K562 (cell line): ENCODE results near the gene KARS1. TPM values are rescaled to one million over a fixed set of nuclear protein-coding genes. Genes with fewer than 3 reads are reported as not detected.

Source experiments
- ATF7 ChIP-seq: fragments of 450-650 bp; IDR thresholded peaks from 2 replicates; pipeline ENCODE4 v1.7.1; 2014; ENCODE audit warnings: mild to moderate bottlenecking, moderate library complexity
- BDP1 ChIP-seq: IDR thresholded peaks from 3 replicates; pipeline ENCODE4 v1.6.1; 2011; ENCODE audit not compliant: insufficient read length, insufficient read depth
- CTCFL ChIP-seq: IDR thresholded peaks from 2 replicates; pipeline ENCODE4 v1.6.1; 2011; ENCODE audit warnings: borderline replicate concordance, low read depth, mild to moderate bottlenecking, moderate library complexity, low read length; ENCODE audit not compliant: insufficient read depth, poor library complexity, severe bottlenecking
- ELF1 ChIP-seq: fragments of 200-800 bp; sonication (Bioruptor generic); IDR thresholded peaks from 2 replicates; pipeline ENCODE4 v1.6.1; 2016; ENCODE audit warnings: missing genetic modification characterization, missing compliant biosample characterization
- ETS2 ChIP-seq: IDR thresholded peaks from 2 replicates; pipeline ENCODE4 v1.6.1; 2016; ENCODE audit warnings: borderline replicate concordance, missing genetic modification characterization, mild to moderate bottlenecking, moderate library complexity, missing compliant biosample characterization; ENCODE audit not compliant: poor library complexity, severe bottlenecking
- FOXP1 ChIP-seq: sonication (generic); formaldehyde crosslinking; IDR thresholded peaks from 2 replicates; pipeline ENCODE4 v1.8.0; 2022; ENCODE audit warnings: mild to moderate bottlenecking, missing genetic modification reagents
- HNRNPLL ChIP-seq: fragments of 200-400 bp; formaldehyde crosslinking; IDR thresholded peaks from 2 replicates; pipeline ENCODE4 v1.6.1; 2017; ENCODE audit warnings: low read length, low read depth, mild to moderate bottlenecking; ENCODE audit not compliant: poor library complexity, severe bottlenecking
- KDM1A ChIP-seq, 2 experiments: fragments of 450-650 bp; IDR thresholded peaks; 2 replicates each; pipeline ENCODE4 v1.6.1; 2016; ENCODE audit warnings: mild to moderate bottlenecking in 2 of 2
- PHB ChIP-seq: fragments of 250-450 bp; sonication (Bioruptor Pico); IDR thresholded peaks from 2 replicates; pipeline ENCODE4 v1.5.0; 2021
- PHB2 ChIP-seq: fragments of 450-650 bp; IDR thresholded peaks from 2 replicates; pipeline ENCODE4 v1.6.1; 2017; ENCODE audit warnings: low read depth
- PHF20 ChIP-seq: fragments of 450-650 bp; IDR thresholded peaks from 2 replicates; pipeline ENCODE4 v1.6.1; 2018; ENCODE audit not compliant: partially characterized antibody
- PTBP1 ChIP-seq: fragments of 200-400 bp; formaldehyde crosslinking; IDR thresholded peaks from 2 replicates; pipeline ENCODE4 v1.6.1; 2017; ENCODE audit warnings: low read depth, low read length
- SAP30 ChIP-seq: fragments of 200-600 bp; sonication (generic); IDR thresholded peaks from 2 replicates; pipeline ENCODE4 v1.6.1; 2012; ENCODE audit warnings: borderline replicate concordance, low read depth, mild to moderate bottlenecking, moderate library complexity, low read length, control low read depth, inconsistent platforms; ENCODE audit not compliant: insufficient read depth, poor library complexity, severe bottlenecking
- ZEB2 ChIP-seq: fragments of 450-650 bp; IDR thresholded peaks from 2 replicates; pipeline ENCODE4 v1.6.1; 2016
- ZNF12 ChIP-seq: sonication (generic); formaldehyde crosslinking; IDR thresholded peaks from 2 replicates; pipeline ENCODE4 v1.4.0; 2020; ENCODE audit warnings: mild to moderate bottlenecking, missing genetic modification reagents
- ZNF133 ChIP-seq: fragments of 250-450 bp; sonication (Bioruptor Pico); IDR thresholded peaks from 2 replicates; pipeline ENCODE4 v1.4.0; 2020; ENCODE audit warnings: mild to moderate bottlenecking
- ZNF512 ChIP-seq: IDR thresholded peaks from 2 replicates; pipeline ENCODE4 v1.6.1; 2016; ENCODE audit warnings: missing genetic modification characterization, missing compliant biosample characterization
- polyA plus RNA-seq, 8 experiments: library from polyadenylated mRNA; depleted of rRNA in 4 of 8; stranded (reverse) in 5 of 8; unstranded in 3 of 8; fragments of >200 nt; fragmentation: Nextera tagmentation in 2 of 8; fragmentation: Illumina TruSeq in 1 of 8; extraction: Ambion mirVana in 2 of 8; extraction: Trizol in 1 of 8; gene quantifications; 2 replicates each; pipeline versions ENCODE4 v1.2.1 to v1.2.3, GENCODE V29; 2011 to 2014; ENCODE audit warnings: inconsistent platforms in 1 of 8, missing spikeins in 1 of 8
- total RNA-seq, 7 experiments: library from RNA; depleted of rRNA in 6 of 7; stranded (reverse); fragments of >200 nt in 6 of 7; fragmentation: Illumina TruSeq in 2 of 7; extraction: Trizol in 2 of 7; gene quantifications; 2 replicates each; pipeline versions ENCODE4 v1.2.1 to v1.2.3, GENCODE V29; 2011 to 2021; ENCODE audit warnings: low replicate concordance in 1 of 7
- TF ChIP-seq, protein P1 (sequence below): fragments of 200-800 bp; sonication (Bioruptor generic); IDR thresholded peaks from 2 replicates; pipeline ENCODE4 v1.6.1; 2017; ENCODE audit warnings: missing genetic modification characterization, missing compliant biosample characterization
- TF ChIP-seq, protein P2 (sequence below): fragments of 250-450 bp; sonication (Bioruptor Pico); IDR thresholded peaks from 2 replicates; pipeline ENCODE4 v1.8.0; 2022; ENCODE audit warnings: moderate library complexity, mild to moderate bottlenecking, inconsistent platforms
- TF ChIP-seq, protein P3 (sequence below): fragments of 450-650 bp; formaldehyde crosslinking; IDR thresholded peaks from 2 replicates; pipeline ENCODE4 v1.4.0; 2020; ENCODE audit warnings: mild to moderate bottlenecking, moderate library complexity

KARS1 gene
- total and polyA plus RNA-seq, 9 of the 15 experiments (the other 6 are each of a cell fraction or from before 2014, with no cell fraction given), result 223 to 386 (median 304) TPM

DNA sequence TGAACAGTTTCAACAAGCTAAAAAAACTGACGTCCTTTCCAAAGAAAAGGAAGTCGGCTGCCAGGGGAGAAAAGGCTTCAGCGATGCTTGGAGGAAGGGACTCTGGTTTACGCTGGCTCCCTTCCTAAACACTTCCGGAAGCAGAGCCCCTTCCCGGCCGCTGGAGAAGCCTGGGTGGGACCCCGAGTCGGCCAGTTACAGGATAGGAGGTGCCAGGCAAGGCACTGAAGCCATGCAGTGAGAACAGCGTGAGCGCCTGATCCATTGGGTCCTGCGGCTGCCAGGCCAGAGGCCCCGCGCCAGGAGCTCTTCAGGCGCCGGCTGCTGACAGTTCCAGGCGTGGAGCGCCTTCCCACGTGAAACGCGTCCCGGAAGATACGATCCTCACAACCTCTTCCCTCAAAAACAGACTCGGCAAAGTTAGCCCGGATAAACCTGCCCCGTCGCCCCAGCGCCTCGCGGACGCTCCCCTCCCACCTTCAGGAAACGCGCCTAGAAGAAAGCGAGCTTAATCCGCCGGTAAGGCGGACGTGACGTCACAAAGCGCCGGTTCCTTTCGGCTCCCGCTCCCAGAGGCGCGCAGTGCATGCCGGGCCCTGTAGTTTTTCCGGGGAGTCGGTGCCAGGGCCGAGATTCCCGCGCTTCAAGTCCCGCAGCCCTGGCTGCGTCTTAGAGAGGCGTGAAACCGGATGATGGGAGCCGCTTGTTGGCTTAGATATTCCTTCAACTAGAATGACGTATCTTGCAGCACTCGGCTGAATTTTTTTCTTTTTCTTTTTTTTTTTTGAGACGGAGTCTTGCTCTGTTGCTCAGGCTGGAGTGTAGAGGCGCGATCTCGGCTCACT lies 24.5 kb downstream of the KARS1 start, which contains the start of gene ADAT1 (continued):
- TF ChIP-seq ETS2 (tag) (no peak), BDP1 (no peak), CTCFL (no peak), ATF7 (peak; percentile 95), PHF20 (no peak), PTBP1 (no peak), ZEB2 (no peak), FOXP1 (CRISPR knock-in tag) (0 out of 2 replicates have a peak, but pooled peaks have one; percentile 59), PHB2 (no peak), HNRNPLL (no peak), SAP30 (peak; percentile 97), ZNF12 (peak; percentile 49; the same call in 1 of the 2 replicates), ZNF133 (CRISPR knock-in tag) (no peak), ZNF512 (no peak), KDM1A (IDR thresholded peaks at IDR 0.05) (no peak), ELF1 (peak; percentile 89), PHB (no peak)
- TF ChIP-seq, protein P1, sequence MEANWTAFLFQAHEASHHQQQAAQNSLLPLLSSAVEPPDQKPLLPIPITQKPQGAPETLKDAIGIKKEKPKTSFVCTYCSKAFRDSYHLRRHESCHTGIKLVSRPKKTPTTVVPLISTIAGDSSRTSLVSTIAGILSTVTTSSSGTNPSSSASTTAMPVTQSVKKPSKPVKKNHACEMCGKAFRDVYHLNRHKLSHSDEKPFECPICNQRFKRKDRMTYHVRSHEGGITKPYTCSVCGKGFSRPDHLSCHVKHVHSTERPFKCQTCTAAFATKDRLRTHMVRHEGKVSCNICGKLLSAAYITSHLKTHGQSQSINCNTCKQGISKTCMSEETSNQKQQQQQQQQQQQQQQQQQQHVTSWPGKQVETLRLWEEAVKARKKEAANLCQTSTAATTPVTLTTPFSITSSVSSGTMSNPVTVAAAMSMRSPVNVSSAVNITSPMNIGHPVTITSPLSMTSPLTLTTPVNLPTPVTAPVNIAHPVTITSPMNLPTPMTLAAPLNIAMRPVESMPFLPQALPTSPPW (CRISPR knock-in tag), result no peak
- TF ChIP-seq, protein P2, sequence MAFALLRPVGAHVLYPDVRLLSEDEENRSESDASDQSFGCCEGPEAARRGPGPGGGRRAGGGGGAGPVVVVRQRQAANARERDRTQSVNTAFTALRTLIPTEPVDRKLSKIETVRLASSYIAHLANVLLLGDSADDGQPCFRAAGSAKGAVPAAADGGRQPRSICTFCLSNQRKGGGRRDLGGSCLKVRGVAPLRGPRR (CRISPR knock-in tag), result no peak
- TF ChIP-seq, protein P3, sequence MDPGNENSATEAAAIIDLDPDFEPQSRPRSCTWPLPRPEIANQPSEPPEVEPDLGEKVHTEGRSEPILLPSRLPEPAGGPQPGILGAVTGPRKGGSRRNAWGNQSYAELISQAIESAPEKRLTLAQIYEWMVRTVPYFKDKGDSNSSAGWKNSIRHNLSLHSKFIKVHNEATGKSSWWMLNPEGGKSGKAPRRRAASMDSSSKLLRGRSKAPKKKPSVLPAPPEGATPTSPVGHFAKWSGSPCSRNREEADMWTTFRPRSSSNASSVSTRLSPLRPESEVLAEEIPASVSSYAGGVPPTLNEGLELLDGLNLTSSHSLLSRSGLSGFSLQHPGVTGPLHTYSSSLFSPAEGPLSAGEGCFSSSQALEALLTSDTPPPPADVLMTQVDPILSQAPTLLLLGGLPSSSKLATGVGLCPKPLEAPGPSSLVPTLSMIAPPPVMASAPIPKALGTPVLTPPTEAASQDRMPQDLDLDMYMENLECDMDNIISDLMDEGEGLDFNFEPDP (CRISPR knock-in tag), result no peak
